Measurements from ENCODE around the gene DENND4A. TPM values are rescaled to one million over a fixed set of nuclear protein-coding genes. Genes with fewer than 3 reads are reported as not detected.
A peak's percentile ranks its signal among the peaks of the same experiment; 100 is the strongest.

The DENND4A gene
- total RNA-seq, 6 experiments from 2014 or later = 15.8 to 19.4 (median 17.1) TPM

GRCh38 chr15:65659502-65660052, 132.5 kb downstream of the DENND4A start:
- peaks cover 5% of the 10 kb centered on the region for H3K36me3 Mint-ChIP-seq (ENCODE audit: low read depth)
- H3K27ac Mint-ChIP-seq = no peak overlapping the region
- no peaks in the 10 kb centered on the region for H3K9me3 Mint-ChIP-seq
- peaks cover 18% of the 10 kb centered on the region for H3K4me1 Mint-ChIP-seq (ENCODE audit: low read depth)
- no peaks in the 10 kb centered on the region; the same call in 1 of the 2 replicates for H3K27me3 Mint-ChIP-seq (ENCODE audit: insufficient read depth)
- no peak for DNase-seq
- TF ChIP-seq CTCF (IDR thresholded peaks at IDR 0.05) = no peak
- no peak overlapping the region for H3K4me3 Mint-ChIP-seq

DNA sequence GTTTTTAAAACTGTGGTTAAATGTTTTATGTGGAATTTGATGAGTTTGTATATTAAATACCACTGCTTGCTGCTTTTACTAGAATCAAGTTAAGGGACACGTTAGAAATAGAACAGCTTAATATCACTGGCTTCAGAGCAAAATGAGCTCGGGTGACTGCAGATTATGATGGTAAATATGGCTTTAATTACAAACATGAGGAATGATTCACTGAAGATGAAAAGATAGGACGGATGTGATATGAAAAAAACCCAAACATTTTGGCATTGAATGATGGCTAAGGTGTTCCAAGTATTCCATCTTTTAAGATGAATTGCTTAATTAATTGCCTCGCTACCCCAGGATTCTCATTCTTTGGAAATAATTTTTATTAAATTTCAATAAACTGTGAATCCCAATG, 136.6 kb downstream of the DENND4A start:
- H3K4me1 Mint-ChIP-seq (ENCODE audit: low read depth) = peaks cover 46% of the 10 kb centered on the region
- H3K27ac Mint-ChIP-seq = peak overlapping the region; percentile 73
- no peaks in the 10 kb centered on the region for H3K27me3 Mint-ChIP-seq (ENCODE audit: insufficient read depth)
- H3K4me3 Mint-ChIP-seq = no peak overlapping the region; the same call in 1 of the 2 replicates
- DNase-seq = no peak
- TF ChIP-seq CTCF (IDR thresholded peaks at IDR 0.05) = no peak
- no peaks in the 10 kb centered on the region for H3K9me3 Mint-ChIP-seq
- H3K36me3 Mint-ChIP-seq (ENCODE audit: low read depth) = peaks cover 17% of the 10 kb centered on the region

- H3K36me3 Mint-ChIP-seq (ENCODE audit: low read depth) = peaks cover 21% of the 10 kb centered on the region
- no peaks in the 10 kb centered on the region for H3K27me3 Mint-ChIP-seq (ENCODE audit: insufficient read depth)
- 0 out of 2 replicates have a peak overlapping the region, but pooled peaks have one; percentile 39 for H3K4me3 Mint-ChIP-seq
- peaks cover 46% of the 10 kb centered on the region for H3K4me1 Mint-ChIP-seq (ENCODE audit: low read depth)
- peak overlapping the region; percentile 73 for H3K27ac Mint-ChIP-seq
- no peak for TF ChIP-seq CTCF (IDR thresholded peaks at IDR 0.05)
- DNase-seq = peak; percentile 35
- H3K9me3 Mint-ChIP-seq = no peaks in the 10 kb centered on the region
These were observed 137.1 kb downstream of the DENND4A start for GRCh38 chr15:65655026-65655425.

DNA sequence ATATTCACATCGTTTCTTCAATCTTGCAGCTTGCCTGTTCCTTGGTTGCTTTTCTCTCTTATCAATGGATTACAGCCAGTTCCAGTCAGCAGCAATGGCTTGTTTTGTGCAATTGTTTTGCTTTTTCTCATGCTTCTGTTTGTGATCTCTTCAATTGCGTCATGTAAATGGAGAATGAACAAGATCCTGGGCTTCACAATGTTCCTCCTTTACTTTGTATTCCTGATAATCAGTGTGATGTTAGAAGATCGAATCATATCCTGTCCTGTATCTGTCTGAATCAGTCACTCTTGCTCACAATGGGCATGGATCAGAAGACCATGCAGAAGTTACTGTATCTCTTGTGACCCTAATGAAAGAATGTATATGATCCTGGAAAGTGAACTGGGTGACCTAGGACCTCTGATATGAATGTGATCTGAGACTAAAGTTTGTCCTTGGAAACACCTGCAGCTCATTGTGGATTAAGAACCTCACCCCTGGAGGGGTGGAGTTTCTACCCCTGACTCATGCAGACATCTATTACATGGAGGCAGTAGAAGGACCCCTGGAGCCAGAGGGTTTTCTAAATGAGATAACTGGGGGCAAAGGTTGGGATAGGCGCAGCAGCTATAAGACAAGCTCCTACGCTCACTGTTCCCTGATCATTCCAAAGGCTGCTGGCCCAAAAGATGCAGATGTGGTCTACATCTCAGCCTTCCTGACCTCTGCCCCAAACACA, 138.1 kb downstream of the DENND4A start:
- Mint-ChIP-seq H3K27me3 (ENCODE audit: insufficient read depth) (no peaks in the 10 kb centered on the region), H3K4me1 (ENCODE audit: low read depth) (peaks cover 46% of the 10 kb centered on the region), H3K27ac (peak overlapping the region; percentile 50), H3K4me3 (peak overlapping the region; percentile 22), H3K9me3 (no peaks in the 10 kb centered on the region), H3K36me3 (ENCODE audit: low read depth) (peaks cover 23% of the 10 kb centered on the region)
- TF ChIP-seq CTCF (IDR thresholded peaks at IDR 0.05) = no peak
- no peak for DNase-seq

DNA sequence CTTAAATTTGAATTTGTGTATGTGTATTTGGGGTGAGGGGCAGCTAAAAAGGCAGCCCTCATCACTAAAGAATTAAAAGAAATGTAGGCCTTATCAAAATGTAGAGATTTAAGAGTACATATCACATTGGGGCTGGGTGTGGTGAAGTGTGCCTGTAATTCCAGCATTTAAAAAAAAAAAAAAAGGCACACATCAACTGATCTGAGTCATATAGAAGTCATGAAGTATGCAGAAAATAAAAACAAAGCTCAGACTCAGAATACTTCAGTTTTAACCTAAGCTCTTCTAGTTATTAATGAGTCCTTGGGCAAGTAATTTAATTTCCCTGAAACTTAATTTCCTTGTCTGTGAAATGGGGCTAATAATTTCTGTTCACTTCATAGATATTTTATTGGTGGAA, 138.8 kb downstream of the DENND4A start:
- DNase-seq = peak; percentile 43
- peak overlapping the region; percentile 22 for H3K4me3 Mint-ChIP-seq
- H3K9me3 Mint-ChIP-seq = no peaks in the 10 kb centered on the region
- H3K4me1 Mint-ChIP-seq (ENCODE audit: low read depth) = peaks cover 46% of the 10 kb centered on the region
- TF ChIP-seq CTCF (IDR thresholded peaks at IDR 0.05) = no peak
- H3K27me3 Mint-ChIP-seq (ENCODE audit: insufficient read depth) = no peaks in the 10 kb centered on the region
- peak overlapping the region; percentile 75 for H3K27ac Mint-ChIP-seq
- peaks cover 23% of the 10 kb centered on the region for H3K36me3 Mint-ChIP-seq (ENCODE audit: low read depth)

All from HFFc6 (cell line).